Aorta (tissue), 5 donors: ENCODE data around the gene DRAP1. TPM values are rescaled to one million over a fixed set of nuclear protein-coding genes. Genes with fewer than 3 reads are reported as not detected.

Source experiments
- ATAC-seq: fragments of 200-7000 bp; cut with Tn5 transposase; one replicate; pipeline ENCODE4 v1.9.1; 2022; ENCODE audit warnings: moderate library complexity; ENCODE audit not compliant: low FRiP score
- DNase-seq, 2 donors: peaks; one replicate each; pipeline ENCODE4 v3.0.0-alpha.2; 2020
- H3K27ac ChIP-seq, 2 donors: one replicate each; pipeline ENCODE4 v1.5.1; 2013; ENCODE audit warnings: low read length in 2 of 2, mild to moderate bottlenecking in 2 of 2, moderate library complexity in 2 of 2, control low read depth in 1 of 2, inconsistent platforms in 1 of 2, low read depth in 1 of 2
- H3K27me3 ChIP-seq, 2 donors: one replicate each; pipeline ENCODE4 v1.6.1; 2013; ENCODE audit warnings: control low read depth in 1 of 2, low read length in 1 of 2, mild to moderate bottlenecking in 1 of 2, moderate library complexity in 1 of 2; ENCODE audit not compliant: insufficient read depth in 2 of 2, control insufficient read depth in 1 of 2
- H3K36me3 ChIP-seq, 2 donors: one replicate each; pipeline ENCODE4 v1.6.1; 2013; ENCODE audit warnings: control low read depth in 1 of 2, low read length in 1 of 2, mild to moderate bottlenecking in 1 of 2; ENCODE audit not compliant: insufficient read depth in 2 of 2, control insufficient read depth in 1 of 2
- H3K4me1 ChIP-seq, 2 donors: one replicate each; pipeline ENCODE4 v1.6.1; 2013; ENCODE audit warnings: low read length in 2 of 2, control low read depth in 1 of 2, mild to moderate bottlenecking in 1 of 2, moderate library complexity in 1 of 2; ENCODE audit not compliant: insufficient read depth in 2 of 2, control insufficient read depth in 1 of 2
- H3K4me3 ChIP-seq, 2 donors: one replicate each; pipeline ENCODE4 v1.5.1; 2013; ENCODE audit warnings: low read length in 2 of 2, control low read depth in 1 of 2, mild to moderate bottlenecking in 1 of 2
- H3K9me3 ChIP-seq: one replicate; pipeline ENCODE4 v1.6.1; 2013; ENCODE audit warnings: mild to moderate bottlenecking, low read length; ENCODE audit not compliant: control insufficient read depth
- WGBS, 2 donors: extraction: QIAGEN DNeasy Blood & Tissue Kit; methylation state at CpG; one replicate each; pipeline ENCODE4 v1.1.7; 2013; 5-methylcytosine and 5-hydroxymethylcytosine counted together
- intact Hi-C, 2 donors: fragments of 100-400 bp; cut with DNase I; formaldehyde crosslinking; loops; one replicate each; pipeline versions ENCODE4 v1.14.2 to v1.15.0; 2022
- polyA plus RNA-seq, 2 donors: library from polyadenylated mRNA; stranded (reverse); fragments of 200-250 nt; gene quantifications; one replicate each; pipeline ENCODE4 v1.2.3, GENCODE V29; 2013
- total RNA-seq, 2 donors: library from RNA; stranded (reverse); fragmentation: NEBNext Ultra II Directional; extraction: Animal tissue kit (Norgen Biotek cat#: 25700); gene quantifications; one replicate each; pipeline ENCODE4 v1.2.1, GENCODE V29; 2021
- donor health status: healthy with polysubstance abuse.
- donor health status: Bipolar disorder and iron deficiency.
- donor health status: DM: no; HTN: no; CAD: no.
- donor health status: DM: no; HTN: no; CAD: no.
- donor health status: DM: yes; HTN: yes; CAD: no.

Gene DRAP1
- total and polyA plus RNA-seq, 4 donors, result 65.9 to 122 (median 87.6) TPM

DNA sequence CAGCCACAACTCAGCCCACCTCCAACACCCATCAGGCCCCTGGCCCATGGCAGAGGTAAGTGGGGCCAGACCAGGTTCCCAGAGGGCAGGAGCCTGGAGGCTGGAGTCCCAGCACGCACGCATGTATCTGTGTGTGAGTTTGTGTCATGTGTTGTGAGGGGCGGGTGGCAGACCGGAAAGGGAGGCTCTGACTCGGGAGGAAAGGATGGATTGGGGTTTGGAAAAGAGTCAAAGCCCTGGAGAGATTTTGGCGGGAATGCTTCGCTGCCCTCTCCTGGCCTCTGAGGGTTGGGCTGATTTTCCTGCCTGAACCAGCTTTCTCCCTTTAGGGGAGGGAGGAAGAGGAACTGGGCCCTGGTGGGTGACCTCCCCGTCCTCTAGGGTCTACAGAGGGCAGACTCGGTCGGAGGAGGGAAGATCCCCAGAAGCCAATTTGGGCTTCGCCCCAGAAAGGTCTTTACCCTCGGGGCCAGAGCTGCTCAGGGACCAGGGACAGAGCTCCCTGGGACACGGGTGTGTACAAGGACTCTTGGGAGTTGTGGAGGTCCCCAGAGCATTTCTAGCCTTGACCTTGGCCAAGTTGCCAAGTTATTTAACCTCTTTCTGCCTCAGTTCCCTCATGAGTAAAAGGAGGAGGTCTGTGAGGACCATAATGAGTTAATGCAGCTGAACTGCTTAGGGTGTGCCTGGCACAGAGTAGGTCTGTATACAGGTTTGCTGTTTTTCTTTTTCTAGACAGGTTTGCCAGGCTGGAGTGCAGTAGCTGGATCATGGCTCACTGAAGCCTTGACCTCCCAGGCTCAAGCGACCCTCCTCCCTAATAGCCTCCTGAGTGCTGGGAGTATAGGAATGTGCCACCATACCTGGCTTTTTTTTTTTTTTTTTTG is 7.3 kb upstream of the DRAP1 start:
- peaks cover 0 to 1% of the 10 kb centered on the region in 2 donors for H3K4me1 ChIP-seq
- intact Hi-C loops, result no loop called here
- no peaks in the 10 kb centered on the region for H3K36me3 ChIP-seq
- 11% methylated on average over 14 of the region's 14 CpGs for WGBS, 2 donors
- ATAC-seq, result peak; percentile 52
- H3K27me3 ChIP-seq, result no peaks in the 10 kb centered on the region
- no peaks in the 10 kb centered on the region for H3K9me3 ChIP-seq
- H3K4me3 ChIP-seq, result no peak overlapping the region
- DNase-seq, result peak; percentile 79 to 87
- H3K27ac ChIP-seq, result no peak overlapping the region

DNA sequence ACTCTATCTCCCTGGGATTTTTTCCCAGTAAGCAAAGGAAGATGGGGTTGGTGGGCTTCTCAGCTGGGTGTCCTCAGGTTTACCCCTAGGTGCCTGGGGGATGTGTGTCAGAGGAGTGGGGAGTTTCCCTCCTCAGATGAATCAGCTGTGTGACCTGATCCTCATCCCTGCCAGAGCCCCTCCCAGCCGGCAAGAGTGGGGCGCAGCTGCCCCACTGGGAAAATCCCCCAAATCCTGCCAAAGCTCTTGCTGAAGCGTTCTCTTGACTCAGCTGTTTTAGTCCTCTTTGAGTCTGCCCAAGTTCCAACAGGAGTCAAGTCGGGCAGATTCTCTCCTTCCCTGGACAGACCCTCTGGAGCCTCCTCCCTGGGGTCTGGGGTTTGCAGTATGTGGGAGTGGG is 6.4 kb upstream of the DRAP1 start:
- Histone ChIP-seq H3K36me3 (no peaks in the 10 kb centered on the region), H3K27ac (no peak overlapping the region), H3K9me3 (no peaks in the 10 kb centered on the region), H3K27me3 (no peaks in the 10 kb centered on the region), H3K4me3 (no peak overlapping the region), H3K4me1 (peaks cover 0 to 1% of the 10 kb centered on the region in 2 donors)
- ATAC-seq (no peak), DNase-seq (no peak)
- 13 to 34% methylated on average over 4 of the region's 4 CpGs for WGBS, 2 donors
- intact Hi-C loops, result no loop called here

DNA sequence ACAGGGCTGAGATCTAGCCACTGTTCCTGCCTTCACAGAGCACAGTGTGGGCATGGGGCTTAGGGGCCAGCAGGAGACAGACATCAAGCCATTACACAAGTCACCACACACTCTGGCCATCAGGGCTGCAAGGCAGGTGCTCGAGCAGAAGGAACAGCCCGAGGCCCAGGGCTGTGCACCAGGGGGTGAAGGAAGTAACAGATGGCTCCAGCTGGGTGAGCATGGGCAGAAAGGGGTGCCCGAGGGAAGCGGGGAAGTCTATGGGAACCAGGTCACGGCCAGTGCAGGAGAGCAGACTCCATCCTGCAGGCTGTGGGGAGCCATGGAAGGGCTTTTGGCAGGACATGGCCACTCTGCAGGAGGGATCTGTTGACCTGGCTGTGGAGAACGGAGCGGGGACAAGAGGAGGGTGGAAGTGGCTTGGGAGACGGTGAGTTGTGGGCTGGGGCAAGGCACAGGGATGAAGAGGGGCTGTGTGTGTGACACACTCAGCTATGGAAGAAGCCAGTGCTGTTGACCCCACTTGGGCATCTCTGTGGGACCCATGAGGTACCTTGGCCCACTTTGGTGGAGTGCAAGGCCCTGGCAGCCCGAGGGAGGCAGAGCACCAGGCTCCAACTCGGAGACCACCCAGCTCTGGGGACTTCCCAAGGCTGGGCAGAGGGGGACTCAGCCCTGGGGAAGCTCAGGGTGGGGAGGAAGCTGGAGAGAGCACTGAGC is 4.0 kb upstream of the DRAP1 start:
- Histone ChIP-seq H3K36me3 (no peaks in the 10 kb centered on the region), H3K9me3 (no peaks in the 10 kb centered on the region), H3K27me3 (no peaks in the 10 kb centered on the region), H3K4me1 (peaks cover 0 to 1% of the 10 kb centered on the region in 2 donors), H3K27ac (peak overlapping the region; percentile 4 to 87), H3K4me3 (no peak overlapping the region)
- 45 to 65% methylated on average over 7 to 10 of the region's 10 CpGs for WGBS, 2 donors
- ATAC-seq (no peak), DNase-seq (no peak)
- intact Hi-C loops, result no loop called here

DNA sequence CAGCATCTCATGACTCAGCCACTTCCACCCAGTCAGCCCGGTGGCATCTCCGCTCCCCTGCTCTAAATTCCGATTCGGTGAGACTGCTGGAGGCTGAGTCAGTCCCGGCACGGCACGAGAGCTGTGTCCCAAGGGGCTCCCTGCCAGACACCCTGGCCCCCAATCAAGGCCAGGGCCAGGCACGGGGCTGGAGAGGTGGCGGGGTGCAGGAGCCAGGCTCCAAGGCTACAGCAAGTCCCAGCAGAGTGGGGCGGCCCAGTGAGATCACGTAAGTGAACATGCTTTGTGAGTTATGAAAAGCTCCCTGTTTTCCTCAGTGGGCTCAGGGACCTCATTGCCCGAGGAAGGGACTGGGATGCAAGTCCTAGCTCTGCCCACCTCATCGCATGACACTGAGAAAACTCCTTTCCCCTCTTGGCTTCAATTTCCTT is 3.4 kb upstream of the DRAP1 start:
- no peaks in the 10 kb centered on the region for H3K9me3 ChIP-seq
- H3K36me3 ChIP-seq, result no peaks in the 10 kb centered on the region
- intact Hi-C loops, result no loop called here
- WGBS, 2 donors, result 0 to 6% methylated on average over 13 of the region's 13 CpGs
- H3K27me3 ChIP-seq, result no peaks in the 10 kb centered on the region
- peaks cover 0 to 1% of the 10 kb centered on the region in 2 donors for H3K4me1 ChIP-seq
- DNase-seq (peak; percentile 94 to 96), ATAC-seq (peak; percentile 64)
- peak overlapping the region; percentile 45 to 91 for H3K27ac ChIP-seq
- no peak overlapping the region for H3K4me3 ChIP-seq

DNA sequence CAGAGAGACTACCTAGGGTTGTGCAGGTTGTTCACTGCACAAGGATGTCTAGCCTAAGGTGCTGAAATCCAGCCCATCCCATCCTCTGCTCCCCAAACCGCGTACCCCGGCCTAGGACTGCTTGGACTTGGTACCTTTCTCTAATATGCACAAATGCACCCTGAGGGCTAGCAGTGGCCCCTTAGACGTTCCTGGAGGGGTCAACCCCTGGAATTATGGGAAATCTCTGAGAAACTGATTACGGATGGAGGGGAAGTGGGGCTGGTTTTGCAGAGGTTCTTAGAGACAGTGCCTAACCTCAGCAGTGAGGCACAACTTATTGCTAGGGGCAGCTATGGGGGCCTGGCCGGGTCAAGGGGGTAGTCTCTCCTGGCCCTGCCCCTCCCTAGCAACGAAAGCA is 2.8 kb upstream of the DRAP1 start:
- WGBS, 2 donors, result 51 to 56% methylated on average over 7 of the region's 7 CpGs
- no peaks in the 10 kb centered on the region for H3K27me3 ChIP-seq
- peaks cover 0 to 1% of the 10 kb centered on the region in 2 donors for H3K4me1 ChIP-seq
- H3K27ac ChIP-seq, result peak overlapping the region; percentile 45 to 91
- intact Hi-C loops, result no loop called here
- no peaks in the 10 kb centered on the region for H3K36me3 ChIP-seq
- no peak overlapping the region for H3K4me3 ChIP-seq
- DNase-seq, result no peak
- no peaks in the 10 kb centered on the region for H3K9me3 ChIP-seq
- ATAC-seq, result no peak

DNA sequence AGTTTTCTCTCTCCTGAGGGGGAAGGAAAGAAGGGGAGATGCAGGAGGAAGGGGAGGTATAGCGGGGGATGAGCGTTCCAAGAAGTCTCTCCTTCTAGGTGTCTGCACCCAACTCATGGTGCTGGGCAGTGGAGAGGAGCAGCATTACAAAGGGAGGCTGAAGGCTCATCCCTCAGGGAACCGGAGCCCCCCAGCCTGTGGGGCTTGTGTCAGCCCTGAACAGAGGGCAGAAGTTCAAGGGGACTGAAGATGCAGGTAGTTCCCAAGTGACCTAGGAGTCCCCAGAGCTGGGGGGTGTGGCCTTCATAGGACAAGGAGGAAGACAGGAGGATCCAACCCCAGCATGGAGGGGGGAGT is 2.2 kb upstream of the DRAP1 start:
- Histone ChIP-seq H3K9me3 (no peaks in the 10 kb centered on the region), H3K27ac (peak overlapping the region; percentile 23 to 91), H3K36me3 (no peaks in the 10 kb centered on the region), H3K4me3 (no peak overlapping the region), H3K27me3 (no peaks in the 10 kb centered on the region), H3K4me1 (peaks cover 0 to 1% of the 10 kb centered on the region in 2 donors)
- DNase-seq (no peak), ATAC-seq (no peak)
- intact Hi-C loops, result no loop called here
- WGBS, 2 donors, result 88 to 100% methylated on average over 3 of the region's 3 CpGs

DNA sequence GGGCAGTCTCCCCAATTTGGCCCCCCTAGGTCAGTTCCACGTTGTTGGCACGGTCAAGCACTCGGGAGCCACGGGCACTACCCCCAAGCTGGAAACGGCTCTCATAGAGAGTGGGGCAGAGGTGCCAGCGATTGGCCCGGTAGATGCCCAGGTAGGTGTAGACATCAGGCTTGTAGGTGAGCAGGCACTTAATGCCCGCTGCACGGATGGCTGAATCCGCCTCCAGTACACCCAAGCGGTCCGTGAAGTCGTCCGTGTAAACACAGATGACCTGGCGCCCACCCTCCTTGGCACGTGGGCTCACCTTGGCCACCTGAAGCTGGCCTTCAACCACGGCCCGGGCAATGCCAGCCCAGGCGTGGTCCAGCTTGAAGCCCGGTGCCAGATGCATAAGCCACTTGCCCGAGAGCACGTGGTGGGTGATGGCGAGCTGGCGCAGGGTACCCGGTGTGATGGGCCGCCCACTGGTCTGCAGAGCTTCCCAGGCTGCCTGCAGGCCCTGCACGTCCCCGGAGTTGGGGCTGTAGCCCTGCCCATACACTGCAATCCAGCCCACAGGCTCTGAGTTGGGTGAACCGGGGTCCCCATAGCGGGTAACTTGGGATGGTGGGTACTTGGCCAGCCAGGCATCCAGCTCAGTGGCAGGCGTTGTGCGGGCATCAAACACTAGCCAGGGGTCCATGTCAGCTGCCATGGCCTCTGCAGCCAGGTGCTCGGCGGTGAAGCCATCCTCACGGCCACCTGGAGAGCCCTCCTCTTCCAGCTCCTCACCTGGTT is 1.6 kb upstream of the DRAP1 start:
- Histone ChIP-seq H3K4me1 (peaks cover 0 to 1% of the 10 kb centered on the region in 2 donors), H3K27ac (peak overlapping the region; percentile 83 to 91), H3K9me3 (no peaks in the 10 kb centered on the region), H3K4me3 (peak overlapping the region; percentile 68 to 89), H3K27me3 (no peaks in the 10 kb centered on the region), H3K36me3 (no peaks in the 10 kb centered on the region)
- ATAC-seq (no peak), DNase-seq (no peak)
- WGBS, 2 donors, result 58 to 59% methylated on average over 35 of the region's 35 CpGs
- intact Hi-C loops, result loop anchor here in 1 of 2 donors (2.0 kb wide), 1 partner anchor 29 kb away; the partner anchor contains the start of gene FIBP
